SK-N-SH (cell line): ENCODE data around the gene TAMALIN. TPM values are rescaled to one million over a fixed set of nuclear protein-coding genes. Genes with fewer than 3 reads are reported as not detected.

Experiments
- CTCF ChIA-PET: fragments of 300-600, 350-600 bp; formaldehyde crosslinking; extraction: SDS; loops from one replicate; lab custom pipeline; 2021; lab: Yijun Ruan, JAX
- POLR2A ChIA-PET: fragments of 350-600 bp; sonication (Branson Sonifier 250); formaldehyde crosslinking; extraction: SDS; loops from one replicate; lab custom pipeline; 2020; ENCODE audit warnings: antibody characterized with exemption, inconsistent platforms; lab: Yijun Ruan, JAX
- DNase-seq: peaks from one replicate; pipeline ENCODE4 v3.0.0; 2012
- H2AFZ ChIP-seq: fragments of 200-600 bp; sonication (generic); 2 replicates; pipeline ENCODE4 v1.8.1; 2016; ENCODE audit warnings: antibody characterized with exemption, mild to moderate bottlenecking, low read depth
- H3F3A ChIP-seq: fragments of 200-600 bp; sonication (generic); replicated peaks from 2 replicates; pipeline ENCODE3; 2016; ENCODE audit warnings: antibody characterized with exemption, mild to moderate bottlenecking; ENCODE audit not compliant: insufficient read depth
- H3K27ac ChIP-seq, 2 experiments: fragments of 200-500 bp in 1 of 2; fragments of 200-600 bp in 1 of 2; sonication (Bioruptor generic) in 1 of 2; sonication (generic), shearing (Covaris generic) in 1 of 2; 2 replicates each; pipeline versions ENCODE4 v1.5.1 to v1.6.1; 2014 to 2016; ENCODE audit warnings: low read depth in 2 of 2, inconsistent platforms in 1 of 2, low read length in 1 of 2, mild to moderate bottlenecking in 1 of 2, mixed read lengths in 1 of 2
- H3K27me3 ChIP-seq: fragments of 200-600 bp; sonication (generic), shearing (Covaris generic); 2 replicates; pipeline ENCODE4 v1.6.1; 2016; ENCODE audit warnings: mixed run types; ENCODE audit not compliant: insufficient read depth
- H3K36me3 ChIP-seq, 2 experiments: fragments of 200-500 bp in 1 of 2; fragments of 200-600 bp in 1 of 2; sonication (Bioruptor generic) in 1 of 2; sonication (generic) in 1 of 2; replicated peaks in 1 of 2; 2 replicates each; pipeline versions ENCODE3 to v1.5.1; 2014 to 2016; ENCODE audit warnings: low read length in 1 of 2, mild to moderate bottlenecking in 1 of 2; ENCODE audit not compliant: insufficient read depth in 2 of 2, control insufficient read depth in 1 of 2
- H3K4me1 ChIP-seq, 2 experiments: fragments of 200-500 bp in 1 of 2; fragments of 200-600 bp in 1 of 2; sonication (Bioruptor generic) in 1 of 2; sonication (generic), shearing (Covaris generic) in 1 of 2; 2 replicates each; pipeline versions ENCODE4 v1.5.1 to v1.6.1; 2014 to 2016; ENCODE audit warnings: low read depth in 1 of 2, low read length in 1 of 2, mixed run types in 1 of 2; ENCODE audit not compliant: insufficient read depth in 2 of 2, control insufficient read depth in 1 of 2
- H3K4me2 ChIP-seq: fragments of 200-600 bp; sonication (generic), shearing (Covaris generic); 2 replicates; pipeline ENCODE4 v1.6.1; 2017; ENCODE audit warnings: mixed run types
- H3K4me3 ChIP-seq, 2 experiments: fragments of 200-500 bp in 1 of 2; fragments of 200-600 bp in 1 of 2; sonication (Bioruptor generic) in 1 of 2; sonication (generic), shearing (Covaris generic) in 1 of 2; 2 replicates each; pipeline versions ENCODE4 v1.5.1 to v1.8.1; 2014 to 2016; ENCODE audit warnings: low read depth in 2 of 2, inconsistent platforms in 1 of 2, low read length in 1 of 2, mild to moderate bottlenecking in 1 of 2, mixed read lengths in 1 of 2, moderate library complexity in 1 of 2
- H3K79me2 ChIP-seq: fragments of 200-600 bp; sonication (generic); 2 replicates; pipeline ENCODE4 v1.8.1; 2017; ENCODE audit warnings: mild to moderate bottlenecking; ENCODE audit not compliant: insufficient read depth
- H3K9ac ChIP-seq: fragments of 200-600 bp; sonication (generic); 2 replicates; pipeline ENCODE4 v1.6.1; 2017; ENCODE audit warnings: mixed run types
- H3K9me2 ChIP-seq: fragments of 200-600 bp; sonication (generic); 2 replicates; pipeline ENCODE4 v1.6.1; 2017; ENCODE audit warnings: mixed run types
- H3K9me3 ChIP-seq: fragments of 200-600 bp; sonication (generic); 2 replicates; pipeline ENCODE4 v1.6.1; 2017; ENCODE audit warnings: mixed run types, mild to moderate bottlenecking, moderate library complexity
- H4K20me1 ChIP-seq: fragments of 200-600 bp; sonication (generic); 2 replicates; pipeline ENCODE4 v1.6.1; 2017; ENCODE audit warnings: mild to moderate bottlenecking, mixed run types; ENCODE audit not compliant: insufficient read depth
- FOXJ3 ChIP-seq: sonication (generic); formaldehyde crosslinking; IDR thresholded peaks from 2 replicates; pipeline ENCODE4 v1.5.1; 2020; ENCODE audit warnings: mild to moderate bottlenecking, missing genetic modification reagents
- GABPA ChIP-seq: IDR thresholded peaks from 2 replicates; pipeline ENCODE4 v1.4.0; 2012; ENCODE audit warnings: low read depth, mild to moderate bottlenecking
- JUND ChIP-seq: IDR thresholded peaks from 2 replicates; pipeline ENCODE4 v1.4.0; 2012
- MAX ChIP-seq: IDR thresholded peaks from 2 replicates; pipeline ENCODE4 v1.4.0; 2012; ENCODE audit warnings: low read depth
- MEF2A ChIP-seq: IDR thresholded peaks from 2 replicates; pipeline ENCODE4 v1.4.0; 2012; ENCODE audit warnings: low read depth, borderline replicate concordance
- MXI1 ChIP-seq: IDR thresholded peaks from 2 replicates; pipeline ENCODE4 v1.6.1; 2012; ENCODE audit warnings: mild to moderate bottlenecking, low read depth, low read length, improper control_type of control experiment
- PBX3 ChIP-seq: IDR thresholded peaks from 2 replicates; pipeline ENCODE4; 2012
- REST ChIP-seq: IDR thresholded peaks from 2 replicates; pipeline ENCODE4 v1.6.1; 2012; ENCODE audit warnings: mild to moderate bottlenecking, low read depth, low read length, moderate library complexity
- RXRA ChIP-seq: IDR thresholded peaks from 2 replicates; pipeline ENCODE4 v1.4.0; 2012; ENCODE audit warnings: low read depth, mild to moderate bottlenecking, borderline replicate concordance
- SIN3A ChIP-seq: IDR thresholded peaks from 2 replicates; pipeline ENCODE4 v1.6.1; 2012; ENCODE audit warnings: low read depth, mild to moderate bottlenecking, low read length, moderate library complexity, borderline replicate concordance
- USF1 ChIP-seq: IDR thresholded peaks from 2 replicates; pipeline ENCODE4 v1.4.0; 2012; ENCODE audit warnings: low read depth, borderline replicate concordance
- WGBS: methylation state at CpG from one replicate; pipeline ENCODE4 v1.1.6; 2017; ENCODE audit warnings: low lambda C conversion rate; 5-methylcytosine and 5-hydroxymethylcytosine counted together
- polyA plus RNA-seq, 3 experiments: library from polyadenylated mRNA; depleted of rRNA; stranded (reverse); fragments of >200 nt; gene quantifications; 2 replicates each; pipeline ENCODE4 v1.2.3, GENCODE V29; 2012

TAMALIN gene
- polyA plus RNA-seq, 1 of the 3 experiments (the other 2 are of a cell fraction) = 2.4 TPM

- H3K4me2 ChIP-seq = no peak overlapping the region
- H3K27ac ChIP-seq = no peak overlapping the region
- DNase-seq = no peak
- H3F3A ChIP-seq = peaks cover 8% of the 10 kb centered on the region
- H3K4me3 ChIP-seq = no peak overlapping the region
- no peaks in the 10 kb centered on the region for H3K27me3 ChIP-seq
- ChIA-PET POLR2A (no interaction called here), CTCF (interaction anchor here (0.9 to 15.6 kb wide), 3 partner anchors 14 to 30 kb away, joined by 3 to 279 read pairs (median 4); no protein-coding TSS in a partner anchor)
- H3K79me2 ChIP-seq = no peaks in the 10 kb centered on the region
- peaks cover 8 to 23% of the 10 kb centered on the region in 2 experiments; a peak in 2 of 4 replicates for H3K4me1 ChIP-seq
- no peaks in the 10 kb centered on the region for H3K9me3 ChIP-seq
- WGBS = 93% methylated on average over 6 of the region's 7 CpGs
- no peak overlapping the region for H2AFZ ChIP-seq
- TF ChIP-seq MEF2A (no peak), REST (no peak), GABPA (no peak), MAX (no peak), PBX3 (no peak), MXI1 (no peak), SIN3A (no peak), RXRA (no peak), FOXJ3 (CRISPR knock-in tag) (no peak), JUND (no peak), USF1 (no peak)
- H4K20me1 ChIP-seq = peaks cover 14% of the 10 kb centered on the region
- H3K36me3 ChIP-seq = no peaks in the 10 kb centered on the region
- no peaks in the 10 kb centered on the region for H3K9me2 ChIP-seq
- H3K9ac ChIP-seq = no peak overlapping the region
Measured at GRCh38 chr12:52052468-52053186, 45.9 kb downstream of the TAMALIN start.
